Caco-2 (cell line): ENCODE results near the gene MAD1L1. TPM values are rescaled to one million over a fixed set of nuclear protein-coding genes. Genes with fewer than 3 reads are reported as not detected.

ENCODE experiments used
- BruUV-seq: library from RNA; stranded (reverse); fragments of 400-500 nt; replicated peaks from 2 replicates; lab custom pipeline; 2021; lab: Mats Ljungman, UMichigan
- CTCF ChIA-PET: fragments of 300-600 bp; sonication (Branson Sonifier 250); formaldehyde crosslinking; loops from one replicate; lab custom pipeline; 2022; ENCODE audit warnings: antibody characterized with exemption; lab: Charles Lee
- POLR2A ChIA-PET: fragments of 300-600 bp; sonication (Branson Sonifier 250); formaldehyde crosslinking; loops from one replicate; lab custom pipeline; 2022; ENCODE audit warnings: antibody characterized with exemption; lab: Charles Lee
- DNase-seq, 2 experiments: peaks; one replicate each; pipeline versions ENCODE4 v3.0.0 to v3.0.0-alpha.2; 2020 to 2022
- H3K27me3 ChIP-seq: replicated peaks from 2 replicates; pipeline ENCODE4 v1.6.0; 2011; ENCODE audit warnings: low read length; ENCODE audit not compliant: control insufficient read depth, insufficient read depth
- H3K36me3 ChIP-seq: 2 replicates; pipeline ENCODE4 v1.5.1; 2011; ENCODE audit warnings: low read length; ENCODE audit not compliant: control insufficient read depth, insufficient read depth
- H3K4me1 ChIP-seq: fragments of 250-450 bp; sonication (Bioruptor Pico); 2 replicates; pipeline ENCODE4 v1.5.1; 2020; ENCODE audit warnings: mild to moderate bottlenecking
- H3K4me3 ChIP-seq: 2 replicates; pipeline ENCODE4 v1.5.1; 2011; ENCODE audit warnings: low read depth, mild to moderate bottlenecking, control low read depth, low read length
- H3K9me3 ChIP-seq: fragments of 250-450 bp; sonication (Bioruptor Pico); 2 replicates; pipeline ENCODE4 v1.5.1; 2020; ENCODE audit warnings: mild to moderate bottlenecking, moderate library complexity
- H3K27ac Mint-ChIP-seq: one replicate; pipeline ENCODE4 v1.8.0; 2022; ENCODE audit warnings: mixed read lengths; ENCODE audit not compliant: unreplicated experiment
- H3K27me3 Mint-ChIP-seq: one replicate; pipeline ENCODE4 v1.8.0; 2022; ENCODE audit warnings: mixed read lengths; ENCODE audit not compliant: insufficient read depth, unreplicated experiment
- H3K36me3 Mint-ChIP-seq: one replicate; pipeline ENCODE4 v1.8.0; 2022; ENCODE audit warnings: mild to moderate bottlenecking, mixed read lengths; ENCODE audit not compliant: insufficient read depth, unreplicated experiment
- H3K4me1 Mint-ChIP-seq: one replicate; pipeline ENCODE4 v1.8.0; 2022; ENCODE audit warnings: low read depth, mixed read lengths; ENCODE audit not compliant: unreplicated experiment
- H3K4me3 Mint-ChIP-seq: one replicate; pipeline ENCODE4 v1.8.0; 2022; ENCODE audit warnings: mild to moderate bottlenecking, moderate library complexity, mixed read lengths; ENCODE audit not compliant: unreplicated experiment
- H3K9me3 Mint-ChIP-seq: one replicate; pipeline ENCODE4 v1.8.0; 2022; ENCODE audit warnings: mixed read lengths; ENCODE audit not compliant: unreplicated experiment
- intact Hi-C: fragments of 100-400 bp; cut with micrococcal nuclease; formaldehyde crosslinking; loops from one replicate; pipeline ENCODE4 v1.10.0; 2022; ENCODE audit not compliant: unreplicated experiment
- total RNA-seq: library from RNA; stranded (reverse); gene quantifications from 2 replicates; pipeline ENCODE4 v1.2.3, GENCODE V29; 2022
- TF ChIP-seq, protein P1 (sequence below), 2 experiments: fragments of 200-600 bp in 1 of 2; IDR thresholded peaks; 1 replicate in 1 of 2; 2 replicates in 1 of 2; pipeline versions ENCODE4 v1.5.1 to v1.8.0; 2011 to 2022; ENCODE audit warnings: antibody characterized with exemption in 1 of 2, control low read depth in 1 of 2, inconsistent platforms in 1 of 2, low read depth in 1 of 2, low read length in 1 of 2, mild to moderate bottlenecking in 1 of 2, moderate library complexity in 1 of 2; ENCODE audit not compliant: insufficient read depth in 1 of 2, severe bottlenecking in 1 of 2, unreplicated experiment in 1 of 2

Gene MAD1L1
- total RNA-seq, 1 experiment from 2014 or later, result 58.6 TPM

DNA sequence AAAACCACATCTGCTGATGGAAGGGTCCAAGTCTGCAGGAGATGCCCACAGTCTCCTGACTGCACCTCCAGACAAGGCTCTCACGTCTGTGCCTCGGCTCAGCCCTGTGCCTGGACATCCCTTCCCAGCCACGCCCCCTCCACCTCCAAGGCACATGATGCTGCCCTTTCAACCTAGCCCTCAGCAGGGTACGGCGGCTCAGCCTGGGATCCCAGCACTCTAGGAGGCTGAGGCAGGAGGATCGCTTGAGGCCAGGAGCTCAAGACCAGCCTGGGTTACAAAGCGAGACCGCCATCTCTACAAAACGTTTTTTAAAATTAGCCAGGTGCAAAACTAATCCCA is 14.3 kb downstream of the MAD1L1 start:
- BruUV-seq, result no TSS peak
- Histone ChIP-seq H3K4me3 (no peak overlapping the region), H3K4me1 (no peaks in the 10 kb centered on the region), H3K36me3 (peaks cover 7% of the 10 kb centered on the region), H3K27me3 (no peaks in the 10 kb centered on the region), H3K9me3 (no peaks in the 10 kb centered on the region)
- Mint-ChIP-seq H3K4me3 (no peak overlapping the region), H3K9me3 (no peaks in the 10 kb centered on the region), H3K36me3 (peaks cover 77% of the 10 kb centered on the region), H3K27me3 (no peaks in the 10 kb centered on the region), H3K27ac (no peak overlapping the region), H3K4me1 (no peaks in the 10 kb centered on the region)
- intact Hi-C loops, result no loop called here
- DNase-seq, result no peak
- TF ChIP-seq, protein P1, sequence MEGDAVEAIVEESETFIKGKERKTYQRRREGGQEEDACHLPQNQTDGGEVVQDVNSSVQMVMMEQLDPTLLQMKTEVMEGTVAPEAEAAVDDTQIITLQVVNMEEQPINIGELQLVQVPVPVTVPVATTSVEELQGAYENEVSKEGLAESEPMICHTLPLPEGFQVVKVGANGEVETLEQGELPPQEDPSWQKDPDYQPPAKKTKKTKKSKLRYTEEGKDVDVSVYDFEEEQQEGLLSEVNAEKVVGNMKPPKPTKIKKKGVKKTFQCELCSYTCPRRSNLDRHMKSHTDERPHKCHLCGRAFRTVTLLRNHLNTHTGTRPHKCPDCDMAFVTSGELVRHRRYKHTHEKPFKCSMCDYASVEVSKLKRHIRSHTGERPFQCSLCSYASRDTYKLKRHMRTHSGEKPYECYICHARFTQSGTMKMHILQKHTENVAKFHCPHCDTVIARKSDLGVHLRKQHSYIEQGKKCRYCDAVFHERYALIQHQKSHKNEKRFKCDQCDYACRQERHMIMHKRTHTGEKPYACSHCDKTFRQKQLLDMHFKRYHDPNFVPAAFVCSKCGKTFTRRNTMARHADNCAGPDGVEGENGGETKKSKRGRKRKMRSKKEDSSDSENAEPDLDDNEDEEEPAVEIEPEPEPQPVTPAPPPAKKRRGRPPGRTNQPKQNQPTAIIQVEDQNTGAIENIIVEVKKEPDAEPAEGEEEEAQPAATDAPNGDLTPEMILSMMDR (IDR thresholded peaks at IDR 0.05; ENCODE audit: insufficient read depth in 1 of 2, low read depth in 1 of 2, low read length in 1 of 2, severe bottlenecking in 1 of 2, unreplicated experiment in 1 of 2), result no peak
- CTCF ChIA-PET, result no interaction called here
- POLR2A ChIA-PET, result no interaction called here

DNA sequence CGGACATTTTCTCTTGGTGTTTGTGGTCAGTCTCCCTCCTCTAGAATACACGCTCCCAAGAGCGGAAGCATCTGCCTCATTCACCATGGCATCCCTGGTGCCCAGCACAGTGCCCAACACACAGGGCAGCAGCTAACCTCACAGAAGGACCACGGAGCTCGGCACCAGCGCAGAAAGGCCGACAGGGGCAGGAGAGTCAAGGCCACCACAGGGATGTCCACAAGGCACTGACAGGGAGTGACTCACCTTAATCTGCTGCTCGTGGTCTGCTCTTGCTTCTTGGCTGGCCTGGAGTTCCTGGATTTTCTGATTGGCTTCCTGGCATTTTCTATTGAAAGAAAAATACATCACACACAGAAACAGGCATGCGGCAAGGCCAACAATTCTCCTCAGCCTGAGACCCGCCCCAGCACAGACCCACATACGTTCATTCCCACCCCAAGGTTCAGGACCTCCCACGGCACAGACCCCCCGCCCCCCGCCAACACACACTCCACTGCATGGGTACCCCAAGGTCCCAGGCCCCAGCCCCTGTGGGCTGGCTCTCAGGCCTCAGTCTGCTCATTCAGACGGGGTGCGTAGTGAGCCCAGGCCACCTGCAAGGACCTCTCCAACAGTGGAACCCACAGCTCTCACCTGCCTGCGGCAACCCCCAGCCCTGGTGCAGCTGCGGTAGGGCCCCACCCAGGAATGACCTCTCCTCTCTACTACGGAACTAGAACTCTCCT is 14.9 kb downstream of the MAD1L1 start:
- no peaks in the 10 kb centered on the region for H3K27me3 Mint-ChIP-seq
- H3K9me3 Mint-ChIP-seq, result no peaks in the 10 kb centered on the region
- H3K4me1 Mint-ChIP-seq, result no peaks in the 10 kb centered on the region
- H3K9me3 ChIP-seq, result no peaks in the 10 kb centered on the region
- no TSS peak for BruUV-seq
- H3K36me3 ChIP-seq, result peaks cover 7% of the 10 kb centered on the region
- no peak overlapping the region for H3K4me3 Mint-ChIP-seq
- no peak overlapping the region for H3K27ac Mint-ChIP-seq
- CTCF ChIA-PET, result no interaction called here
- H3K27me3 ChIP-seq, result no peaks in the 10 kb centered on the region
- no peak for DNase-seq
- intact Hi-C loops, result no loop called here
- H3K4me1 ChIP-seq, result no peaks in the 10 kb centered on the region
- POLR2A ChIA-PET, result no interaction called here
- TF ChIP-seq, protein P1 (IDR thresholded peaks at IDR 0.05; ENCODE audit: insufficient read depth in 1 of 2, low read depth in 1 of 2, low read length in 1 of 2, severe bottlenecking in 1 of 2, unreplicated experiment in 1 of 2), result no peak
- H3K4me3 ChIP-seq, result no peak overlapping the region
- peaks cover 83% of the 10 kb centered on the region for H3K36me3 Mint-ChIP-seq

DNA sequence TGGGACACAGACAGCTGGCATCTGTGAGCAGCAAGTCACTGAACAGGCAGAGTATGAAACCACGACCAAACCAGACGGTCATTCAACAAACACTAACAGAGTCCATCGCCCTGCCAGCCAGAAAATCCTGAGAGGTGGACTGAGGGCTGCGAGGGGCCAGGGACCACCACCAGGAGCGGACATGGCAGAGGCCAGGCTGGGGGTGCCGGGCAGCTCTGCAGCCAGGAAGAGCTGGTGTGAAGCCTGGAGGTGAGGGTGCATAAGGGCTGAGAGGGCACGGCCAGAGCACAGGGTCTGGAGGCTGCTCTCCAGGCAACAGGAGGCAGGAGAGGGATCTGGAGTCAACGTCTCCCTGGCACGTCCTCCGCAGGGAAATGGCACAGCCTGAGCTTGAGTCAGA is 15.5 kb downstream of the MAD1L1 start:
- no peaks in the 10 kb centered on the region for H3K9me3 Mint-ChIP-seq
- no peaks in the 10 kb centered on the region for H3K27me3 Mint-ChIP-seq
- no peak for DNase-seq
- H3K36me3 Mint-ChIP-seq, result peaks cover 82% of the 10 kb centered on the region
- H3K27me3 ChIP-seq, result no peaks in the 10 kb centered on the region
- no peaks in the 10 kb centered on the region for H3K9me3 ChIP-seq
- no peaks in the 10 kb centered on the region for H3K4me1 Mint-ChIP-seq
- ChIA-PET CTCF (no interaction called here), POLR2A (no interaction called here)
- H3K27ac Mint-ChIP-seq, result no peak overlapping the region
- H3K4me1 ChIP-seq, result no peaks in the 10 kb centered on the region
- TF ChIP-seq, protein P1 (IDR thresholded peaks at IDR 0.05; ENCODE audit: insufficient read depth in 1 of 2, low read depth in 1 of 2, low read length in 1 of 2, severe bottlenecking in 1 of 2, unreplicated experiment in 1 of 2), result no peak
- no peak overlapping the region for H3K4me3 ChIP-seq
- peaks cover 7% of the 10 kb centered on the region for H3K36me3 ChIP-seq
- no peak overlapping the region for H3K4me3 Mint-ChIP-seq
- intact Hi-C loops, result no loop called here
- no TSS peak for BruUV-seq
